Uterus (tissue), 2 donors: ENCODE results near the gene PPFIA4.

Source experiments
- POLR2A ChIP-seq, 2 donors: fragments of 450-650 bp; IDR thresholded peaks; one replicate each; pipeline ENCODE4 v1.6.1; 2016; ENCODE audit warnings: antibody characterized with exemption in 2 of 2, mild to moderate bottlenecking in 1 of 2, moderate library complexity in 1 of 2
- TF ChIP-seq, protein P1 (sequence below), 4 experiments: fragments of 200-600 bp in 2 of 4; fragments of 450-650 bp in 2 of 4; sonication (generic) in 2 of 4; IDR thresholded peaks; one replicate each; pipeline ENCODE4 v1.5.1; 2016 to 2019; ENCODE audit warnings: antibody characterized with exemption in 4 of 4, mild to moderate bottlenecking in 2 of 4, moderate library complexity in 1 of 4

- TF ChIP-seq, protein P1, sequence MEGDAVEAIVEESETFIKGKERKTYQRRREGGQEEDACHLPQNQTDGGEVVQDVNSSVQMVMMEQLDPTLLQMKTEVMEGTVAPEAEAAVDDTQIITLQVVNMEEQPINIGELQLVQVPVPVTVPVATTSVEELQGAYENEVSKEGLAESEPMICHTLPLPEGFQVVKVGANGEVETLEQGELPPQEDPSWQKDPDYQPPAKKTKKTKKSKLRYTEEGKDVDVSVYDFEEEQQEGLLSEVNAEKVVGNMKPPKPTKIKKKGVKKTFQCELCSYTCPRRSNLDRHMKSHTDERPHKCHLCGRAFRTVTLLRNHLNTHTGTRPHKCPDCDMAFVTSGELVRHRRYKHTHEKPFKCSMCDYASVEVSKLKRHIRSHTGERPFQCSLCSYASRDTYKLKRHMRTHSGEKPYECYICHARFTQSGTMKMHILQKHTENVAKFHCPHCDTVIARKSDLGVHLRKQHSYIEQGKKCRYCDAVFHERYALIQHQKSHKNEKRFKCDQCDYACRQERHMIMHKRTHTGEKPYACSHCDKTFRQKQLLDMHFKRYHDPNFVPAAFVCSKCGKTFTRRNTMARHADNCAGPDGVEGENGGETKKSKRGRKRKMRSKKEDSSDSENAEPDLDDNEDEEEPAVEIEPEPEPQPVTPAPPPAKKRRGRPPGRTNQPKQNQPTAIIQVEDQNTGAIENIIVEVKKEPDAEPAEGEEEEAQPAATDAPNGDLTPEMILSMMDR (IDR thresholded peaks at IDR 0.05) = no peak
- no peak for TF ChIP-seq POLR2A (IDR thresholded peaks at IDR 0.05)
Observed at GRCh38 chr1:203045336-203045735, 19.0 kb downstream of the PPFIA4 start.
